Neutrophil (primary cell): ENCODE measurements around the gene DAD1.
"Not testable (repeated sequence)": the region's sequence is repeated elsewhere in the genome, so short reads cannot be mapped to it uniquely, and the experiment has no call there.

ENCODE experiments used
- H3K27ac ChIP-seq: fragments of 200-600 bp; sonication (generic); 2 replicates; pipeline ENCODE4 v1.5.1; 2016; ENCODE audit warnings: mild to moderate bottlenecking, moderate library complexity
- H3K27me3 ChIP-seq: fragments of 200-600 bp; sonication (generic); 2 replicates; pipeline ENCODE4 v1.6.0; 2016; ENCODE audit warnings: mild to moderate bottlenecking
- H3K36me3 ChIP-seq: fragments of 200-600 bp; sonication (generic); 2 replicates; pipeline ENCODE4 v1.5.1; 2017
- H3K4me1 ChIP-seq, 2 experiments: fragments of 200-600 bp in 1 of 2; sonication (generic) in 1 of 2; 1 replicate in 1 of 2; 2 replicates in 1 of 2; pipeline versions ENCODE4 v1.5.1 to v1.6.1; 2013 to 2016; ENCODE audit warnings: low read depth in 1 of 2, low read length in 1 of 2, mild to moderate bottlenecking in 1 of 2, moderate library complexity in 1 of 2; ENCODE audit not compliant: control insufficient read depth in 1 of 2, insufficient read depth in 1 of 2
- H3K4me3 ChIP-seq, 2 experiments: fragments of 200-600 bp in 1 of 2; sonication (generic) in 1 of 2; 1 replicate in 1 of 2; 2 replicates in 1 of 2; pipeline ENCODE4 v1.5.1; 2013 to 2016; ENCODE audit warnings: low read depth in 1 of 2, low read length in 1 of 2, mild to moderate bottlenecking in 1 of 2, moderate library complexity in 1 of 2
- H3K9me3 ChIP-seq: fragments of 200-600 bp; sonication (generic); 2 replicates; pipeline ENCODE4 v1.5.1; 2016
- TF ChIP-seq, protein P1 (sequence below): fragments of 200-600 bp; sonication (generic); IDR thresholded peaks from 2 replicates; pipeline ENCODE4 v1.5.1; 2016; ENCODE audit warnings: antibody characterized with exemption

DAD1 gene

DNA sequence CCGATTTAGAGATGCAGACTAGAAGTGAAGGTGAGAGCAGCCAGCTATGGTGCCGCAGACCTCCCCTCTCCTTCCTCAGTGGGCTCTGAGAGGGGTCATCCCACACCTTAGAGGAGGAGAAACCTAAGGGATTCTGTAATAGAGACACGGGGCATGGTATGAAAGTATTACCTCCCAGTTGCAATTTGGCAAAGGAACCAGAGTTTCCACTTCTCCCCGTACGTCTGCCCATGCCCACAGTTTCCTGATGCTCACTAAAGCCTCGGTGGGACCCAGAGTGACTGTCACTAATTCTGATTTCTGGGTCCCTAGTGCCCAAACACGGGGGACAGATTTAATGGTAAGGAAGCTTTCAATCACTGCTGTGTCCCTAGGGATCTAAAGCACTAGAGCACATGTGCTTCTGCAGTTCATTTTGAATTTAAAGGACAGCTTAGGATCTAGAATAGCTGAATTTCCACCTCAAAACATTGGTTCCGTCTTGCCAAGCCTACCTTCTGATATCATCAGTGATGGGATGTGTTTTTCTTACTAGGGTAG, 44.1 kb downstream of the DAD1 start:
- TF ChIP-seq, protein P1, sequence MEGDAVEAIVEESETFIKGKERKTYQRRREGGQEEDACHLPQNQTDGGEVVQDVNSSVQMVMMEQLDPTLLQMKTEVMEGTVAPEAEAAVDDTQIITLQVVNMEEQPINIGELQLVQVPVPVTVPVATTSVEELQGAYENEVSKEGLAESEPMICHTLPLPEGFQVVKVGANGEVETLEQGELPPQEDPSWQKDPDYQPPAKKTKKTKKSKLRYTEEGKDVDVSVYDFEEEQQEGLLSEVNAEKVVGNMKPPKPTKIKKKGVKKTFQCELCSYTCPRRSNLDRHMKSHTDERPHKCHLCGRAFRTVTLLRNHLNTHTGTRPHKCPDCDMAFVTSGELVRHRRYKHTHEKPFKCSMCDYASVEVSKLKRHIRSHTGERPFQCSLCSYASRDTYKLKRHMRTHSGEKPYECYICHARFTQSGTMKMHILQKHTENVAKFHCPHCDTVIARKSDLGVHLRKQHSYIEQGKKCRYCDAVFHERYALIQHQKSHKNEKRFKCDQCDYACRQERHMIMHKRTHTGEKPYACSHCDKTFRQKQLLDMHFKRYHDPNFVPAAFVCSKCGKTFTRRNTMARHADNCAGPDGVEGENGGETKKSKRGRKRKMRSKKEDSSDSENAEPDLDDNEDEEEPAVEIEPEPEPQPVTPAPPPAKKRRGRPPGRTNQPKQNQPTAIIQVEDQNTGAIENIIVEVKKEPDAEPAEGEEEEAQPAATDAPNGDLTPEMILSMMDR, result no peak
- no peaks in the 10 kb centered on the region for H3K9me3 ChIP-seq
- no peaks in the 10 kb centered on the region for H3K36me3 ChIP-seq
- H3K27me3 ChIP-seq, result no peaks in the 10 kb centered on the region
- no peak overlapping the region for H3K4me3 ChIP-seq
- H3K27ac ChIP-seq, result no peak overlapping the region
- peaks cover 2% of the 10 kb centered on the region in 2 experiments for H3K4me1 ChIP-seq

DNA sequence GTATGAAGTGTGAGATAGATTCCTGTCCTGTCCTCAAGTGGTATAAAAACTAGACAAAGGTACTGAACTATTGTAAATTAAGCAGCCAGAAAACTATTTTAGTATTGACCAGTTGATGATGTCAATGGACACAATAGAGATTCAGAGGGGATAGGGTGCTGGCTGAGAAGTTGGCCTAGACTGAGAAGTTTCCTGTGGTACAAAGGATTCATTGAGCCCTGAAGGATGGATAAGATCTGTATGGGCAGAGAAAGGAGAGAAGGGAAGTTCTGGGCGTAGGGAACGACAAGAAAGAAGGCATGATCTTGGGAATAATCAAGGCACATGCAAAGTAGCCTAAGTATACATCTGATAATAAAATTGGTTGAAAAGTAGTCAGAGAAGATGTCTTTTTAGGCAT, 44.6 kb downstream of the DAD1 start:
- Histone ChIP-seq H3K4me3 (no peak overlapping the region), H3K36me3 (no peaks in the 10 kb centered on the region), H3K27ac (no peak overlapping the region), H3K27me3 (no peaks in the 10 kb centered on the region), H3K9me3 (no peaks in the 10 kb centered on the region), H3K4me1 (peaks cover under 1 to 2% of the 10 kb centered on the region in 2 experiments)
- TF ChIP-seq, protein P1, result no peak

DNA sequence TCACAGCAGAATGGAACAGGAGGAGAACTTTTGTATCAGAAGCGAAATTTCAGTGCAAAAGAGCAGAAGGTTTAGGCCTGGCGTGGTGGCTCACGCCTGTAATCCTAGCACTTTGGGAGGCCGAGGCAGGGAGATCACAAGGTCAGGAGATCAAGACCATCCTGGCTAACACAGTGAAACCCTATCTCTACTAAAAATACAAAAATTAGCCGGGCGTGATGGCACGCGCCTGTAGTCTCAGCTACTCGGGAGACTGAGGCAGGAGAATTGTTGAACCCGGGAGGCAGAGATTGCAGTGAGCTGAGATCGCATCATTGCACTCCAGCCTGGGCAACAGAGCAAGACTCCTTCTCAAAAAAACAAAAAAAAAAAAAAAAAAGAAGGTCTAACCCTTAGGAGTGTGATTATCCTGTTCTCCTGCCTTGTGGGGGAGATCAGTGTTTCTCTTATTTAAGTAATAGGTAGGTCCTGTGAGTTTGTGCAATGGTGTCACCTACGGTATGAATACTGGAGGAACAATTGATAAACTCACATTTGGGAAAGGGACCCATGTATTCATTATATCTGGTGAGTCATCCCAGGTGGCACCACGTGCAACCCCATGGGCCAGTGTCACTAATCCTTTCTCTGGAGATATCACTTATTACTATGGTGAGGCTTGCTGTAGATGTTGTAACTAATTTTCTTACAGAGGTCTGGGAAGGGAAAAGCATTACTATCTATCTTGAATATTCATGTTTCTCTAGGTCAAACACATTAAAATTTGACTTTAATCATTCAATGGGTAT, 45.3 kb downstream of the DAD1 start:
- not testable (repeated sequence) for H3K27ac ChIP-seq, H3K36me3 ChIP-seq, H3K27me3 ChIP-seq, H3K9me3 ChIP-seq, H3K4me1 ChIP-seq, H3K4me3 ChIP-seq

DNA sequence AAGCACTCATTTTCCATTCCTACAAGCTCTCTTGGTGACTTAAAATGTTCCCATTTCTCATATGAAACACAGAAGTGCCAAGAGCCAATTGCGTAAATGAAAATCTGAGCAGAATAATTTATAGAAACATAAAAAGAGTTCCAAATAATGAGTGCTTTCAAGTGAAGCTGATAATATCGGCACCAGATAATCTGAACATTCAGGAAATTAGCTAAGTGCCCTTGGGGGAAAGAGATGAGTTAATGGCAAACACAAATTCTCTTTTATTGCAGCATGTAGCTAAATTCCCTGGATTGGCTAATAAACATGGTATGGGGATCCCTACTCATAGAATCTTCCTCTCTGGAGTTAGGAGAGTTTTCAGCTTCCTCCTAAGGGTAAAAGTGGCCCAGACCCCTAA, 46.7 kb downstream of the DAD1 start:
- H3K27me3 ChIP-seq, result no peaks in the 10 kb centered on the region
- no peaks in the 10 kb centered on the region for H3K9me3 ChIP-seq
- peaks cover 9% of the 10 kb centered on the region in 2 experiments for H3K4me1 ChIP-seq
- TF ChIP-seq, protein P1, result no peak
- no peaks in the 10 kb centered on the region for H3K36me3 ChIP-seq
- no peak overlapping the region for H3K27ac ChIP-seq
- no peak overlapping the region for H3K4me3 ChIP-seq

DNA sequence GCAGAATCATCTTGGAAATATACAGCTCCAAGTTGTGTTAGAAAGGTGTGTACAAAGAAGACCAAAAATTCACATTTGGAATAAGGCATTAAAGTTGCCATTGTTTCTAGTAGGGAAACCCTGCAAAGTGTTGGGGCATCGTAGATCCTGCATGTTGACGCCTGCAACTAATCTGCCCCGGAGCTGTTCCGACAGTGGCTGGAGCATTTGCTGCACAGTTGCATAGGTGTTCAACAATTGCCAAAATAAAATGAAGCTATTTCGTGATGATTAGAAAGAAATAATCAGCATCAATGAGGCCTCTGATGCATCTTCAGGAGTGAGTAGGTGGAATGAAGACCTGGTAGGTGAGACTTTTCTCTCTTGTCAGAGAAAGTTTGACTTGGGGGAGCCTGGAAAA, 47.3 kb downstream of the DAD1 start:
- TF ChIP-seq, protein P1, result no peak
- no peaks in the 10 kb centered on the region for H3K9me3 ChIP-seq
- no peaks in the 10 kb centered on the region for H3K36me3 ChIP-seq
- peaks cover 9% of the 10 kb centered on the region in 2 experiments for H3K4me1 ChIP-seq
- H3K27me3 ChIP-seq, result no peaks in the 10 kb centered on the region
- no peak overlapping the region for H3K27ac ChIP-seq
- H3K4me3 ChIP-seq, result no peak overlapping the region

DNA sequence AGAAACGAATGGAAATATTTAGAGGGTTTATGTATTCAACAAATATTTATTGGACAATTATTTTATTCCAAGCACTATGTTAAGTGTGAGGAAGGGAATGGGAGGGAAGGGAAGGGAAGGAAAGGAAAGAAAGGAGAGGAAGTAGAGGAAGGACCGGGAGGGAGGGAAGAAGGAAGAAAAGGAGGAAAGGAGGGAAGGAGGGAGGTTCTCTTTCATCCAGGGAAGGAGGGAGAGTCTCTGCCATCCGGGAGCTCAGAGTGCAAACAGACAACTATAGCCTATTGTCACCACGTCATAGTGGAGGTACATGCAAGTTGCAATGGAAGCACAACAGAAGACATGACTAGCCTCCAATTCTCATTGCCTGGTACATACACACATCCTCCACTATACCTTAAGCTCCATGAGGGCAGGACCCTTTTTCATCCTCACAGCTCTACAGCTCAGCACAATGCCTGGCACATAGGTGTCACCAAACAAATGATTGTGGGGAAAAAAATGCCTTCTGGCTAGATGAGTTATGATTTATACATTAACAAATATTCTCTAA, 48.1 kb downstream of the DAD1 start:
- Histone ChIP-seq H3K4me3 (no peak overlapping the region), H3K36me3 (no peaks in the 10 kb centered on the region), H3K27ac (no peak overlapping the region), H3K27me3 (no peaks in the 10 kb centered on the region), H3K9me3 (no peaks in the 10 kb centered on the region), H3K4me1 (peaks cover 9% of the 10 kb centered on the region in 2 experiments)
- TF ChIP-seq, protein P1, result no peak
